Endodermal cell (in vitro differentiated cells): ENCODE data around the gene ARL3. TPM values are rescaled to one million over a fixed set of nuclear protein-coding genes. Genes with fewer than 3 reads are reported as not detected.

Experiments
- DNase-seq: peaks from one replicate; pipeline ENCODE4 v3.0.0-alpha.2; 2017
- H3K27ac ChIP-seq: 2 replicates; pipeline ENCODE4 v1.5.1; 2013; ENCODE audit warnings: mild to moderate bottlenecking, low read depth, low read length, moderate library complexity
- H3K27me3 ChIP-seq: 2 replicates; pipeline ENCODE4 v1.6.1; 2013; ENCODE audit warnings: mild to moderate bottlenecking, low read length, moderate library complexity; ENCODE audit not compliant: insufficient read depth, control insufficient read depth, poor library complexity, severe bottlenecking
- H3K36me3 ChIP-seq: 2 replicates; pipeline ENCODE4 v1.7.0; 2013; ENCODE audit warnings: mild to moderate bottlenecking, low read length, moderate library complexity; ENCODE audit not compliant: control insufficient read depth, insufficient read depth
- H3K4me1 ChIP-seq: one replicate; pipeline ENCODE4 v1.7.0; 2013; ENCODE audit warnings: low read length; ENCODE audit not compliant: control insufficient read depth, insufficient read depth
- H3K4me3 ChIP-seq: 2 replicates; pipeline ENCODE4 v1.5.1; 2013; ENCODE audit warnings: mild to moderate bottlenecking, low read length, moderate library complexity
- H3K9ac ChIP-seq: 2 replicates; pipeline ENCODE4 v1.6.1; 2013; ENCODE audit warnings: mild to moderate bottlenecking, low read length, moderate library complexity; ENCODE audit not compliant: poor library complexity, severe bottlenecking; ENCODE audit errors: extremely low read depth
- H3K9me3 ChIP-seq: 2 replicates; pipeline ENCODE4 v1.6.1; 2013; ENCODE audit warnings: mild to moderate bottlenecking, low read length, moderate library complexity; ENCODE audit not compliant: control insufficient read depth
- H3K27ac Mint-ChIP-seq: 2 replicates; pipeline ENCODE4 v1.8.0; 2020; ENCODE audit warnings: mixed read lengths
- H3K27me3 Mint-ChIP-seq: 2 replicates; pipeline ENCODE4 v1.8.0; 2021; ENCODE audit warnings: mild to moderate bottlenecking, mixed read lengths; ENCODE audit not compliant: insufficient read depth
- H3K36me3 Mint-ChIP-seq: 2 replicates; pipeline ENCODE4 v1.8.0; 2020; ENCODE audit warnings: low read depth, mixed read lengths
- H3K4me1 Mint-ChIP-seq: 2 replicates; pipeline ENCODE4 v1.8.0; 2020; ENCODE audit warnings: mixed read lengths
- H3K4me3 Mint-ChIP-seq: 2 replicates; pipeline ENCODE4 v1.8.0; 2020; ENCODE audit warnings: mild to moderate bottlenecking, moderate library complexity, mixed read lengths
- H3K9me3 Mint-ChIP-seq: 2 replicates; pipeline ENCODE4 v1.8.0; 2020; ENCODE audit warnings: mild to moderate bottlenecking, mixed read lengths
- CTCF ChIP-seq: fragments of 200-600 bp; sonication (generic); conservative IDR thresholded peaks from 2 replicates; pipeline ENCODE4 v1.5.0; 2021; ENCODE audit warnings: antibody characterized with exemption, mild to moderate bottlenecking
- WGBS, 2 experiments: methylation state at CpG; one replicate each; pipeline versions ENCODE4 v1.1.5 to v1.1.7; 2013; ENCODE audit warnings: missing lambda C conversion rate in 2 of 2, mixed read lengths in 1 of 2; ENCODE audit not compliant: insufficient coverage in 1 of 2, insufficient read length in 1 of 2; 5-methylcytosine and 5-hydroxymethylcytosine counted together
- total RNA-seq, 2 donors: library from RNA; stranded (reverse); fragmentation: NEBNext Ultra II Directional in 1 of 2; extraction: Animal tissue kit (Norgen Biotek cat#: 25700) in 1 of 2; gene quantifications; 2 replicates in 1 of 2; 3 replicates in 1 of 2; pipeline ENCODE4 v1.2.1, GENCODE V29; 2021

ARL3 gene
- total RNA-seq, 2 donors from 2014 or later, result 20.3 to 25.6 TPM

DNA sequence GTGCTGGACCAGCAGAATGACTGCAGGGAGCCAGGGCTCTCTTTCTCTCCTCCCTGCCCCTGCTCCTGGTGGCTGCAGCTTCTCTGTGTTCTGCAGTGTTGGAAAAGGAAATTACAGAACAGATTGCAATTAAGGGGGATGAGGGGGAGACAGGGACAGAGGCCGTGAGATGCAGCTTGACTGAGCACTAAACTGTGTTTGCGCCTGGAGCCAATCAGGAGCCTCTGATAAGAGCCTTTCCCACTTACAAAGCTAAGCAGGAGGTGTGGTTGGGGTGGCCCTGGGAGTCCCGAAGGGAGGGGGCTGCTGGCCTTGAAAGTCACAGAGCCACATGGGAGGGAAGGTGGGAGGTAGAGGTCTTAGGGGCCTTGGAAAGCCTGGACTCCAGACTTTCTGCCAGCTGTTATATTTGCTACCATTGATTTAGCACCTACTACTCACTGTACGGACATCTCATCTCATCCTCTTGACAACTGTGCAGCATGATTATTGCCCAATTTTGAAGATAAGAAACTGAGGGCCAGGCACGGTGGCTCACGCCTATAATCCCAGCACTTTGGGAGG lies 43.2 kb downstream of the ARL3 start:
- H3K4me1 Mint-ChIP-seq, result peaks cover 35% of the 10 kb centered on the region
- no peaks in the 10 kb centered on the region for H3K9me3 Mint-ChIP-seq
- WGBS, 2 experiments, result 64 to 94% methylated on average over 3 to 6 of the region's 6 CpGs
- Histone ChIP-seq H3K4me3 (no peak overlapping the region), H3K27ac (no peak overlapping the region), H3K9ac (no peak overlapping the region), H3K9me3 (no peaks in the 10 kb centered on the region), H3K4me1 (peaks cover 16% of the 10 kb centered on the region), H3K27me3 (no peaks in the 10 kb centered on the region), H3K36me3 (no peaks in the 10 kb centered on the region)
- peak; percentile 74 for DNase-seq
- TF ChIP-seq CTCF, result no peak
- peak overlapping the region; percentile 13 for H3K4me3 Mint-ChIP-seq
- no peaks in the 10 kb centered on the region for H3K36me3 Mint-ChIP-seq
- H3K27me3 Mint-ChIP-seq, result no peaks in the 10 kb centered on the region
- peak overlapping the region; percentile 23 for H3K27ac Mint-ChIP-seq

GRCh38 chr10:102670065-102670670 lies 44.0 kb downstream of the ARL3 start:
- no peak overlapping the region for H3K4me3 ChIP-seq
- H3K36me3 Mint-ChIP-seq, result no peaks in the 10 kb centered on the region
- H3K9me3 ChIP-seq, result no peaks in the 10 kb centered on the region
- H3K4me1 ChIP-seq, result peaks cover 11% of the 10 kb centered on the region
- H3K27ac Mint-ChIP-seq, result no peak overlapping the region
- no peaks in the 10 kb centered on the region for H3K27me3 ChIP-seq
- TF ChIP-seq CTCF, result no peak
- WGBS, 2 experiments, result 84 to 91% methylated on average over 9 of the region's 9 CpGs
- peaks cover 27% of the 10 kb centered on the region for H3K4me1 Mint-ChIP-seq
- no peak overlapping the region for H3K9ac ChIP-seq
- DNase-seq, result peak; percentile 49
- no peaks in the 10 kb centered on the region for H3K36me3 ChIP-seq
- no peak overlapping the region for H3K27ac ChIP-seq
- no peaks in the 10 kb centered on the region for H3K27me3 Mint-ChIP-seq
- H3K4me3 Mint-ChIP-seq, result no peak overlapping the region
- H3K9me3 Mint-ChIP-seq, result no peaks in the 10 kb centered on the region

DNA sequence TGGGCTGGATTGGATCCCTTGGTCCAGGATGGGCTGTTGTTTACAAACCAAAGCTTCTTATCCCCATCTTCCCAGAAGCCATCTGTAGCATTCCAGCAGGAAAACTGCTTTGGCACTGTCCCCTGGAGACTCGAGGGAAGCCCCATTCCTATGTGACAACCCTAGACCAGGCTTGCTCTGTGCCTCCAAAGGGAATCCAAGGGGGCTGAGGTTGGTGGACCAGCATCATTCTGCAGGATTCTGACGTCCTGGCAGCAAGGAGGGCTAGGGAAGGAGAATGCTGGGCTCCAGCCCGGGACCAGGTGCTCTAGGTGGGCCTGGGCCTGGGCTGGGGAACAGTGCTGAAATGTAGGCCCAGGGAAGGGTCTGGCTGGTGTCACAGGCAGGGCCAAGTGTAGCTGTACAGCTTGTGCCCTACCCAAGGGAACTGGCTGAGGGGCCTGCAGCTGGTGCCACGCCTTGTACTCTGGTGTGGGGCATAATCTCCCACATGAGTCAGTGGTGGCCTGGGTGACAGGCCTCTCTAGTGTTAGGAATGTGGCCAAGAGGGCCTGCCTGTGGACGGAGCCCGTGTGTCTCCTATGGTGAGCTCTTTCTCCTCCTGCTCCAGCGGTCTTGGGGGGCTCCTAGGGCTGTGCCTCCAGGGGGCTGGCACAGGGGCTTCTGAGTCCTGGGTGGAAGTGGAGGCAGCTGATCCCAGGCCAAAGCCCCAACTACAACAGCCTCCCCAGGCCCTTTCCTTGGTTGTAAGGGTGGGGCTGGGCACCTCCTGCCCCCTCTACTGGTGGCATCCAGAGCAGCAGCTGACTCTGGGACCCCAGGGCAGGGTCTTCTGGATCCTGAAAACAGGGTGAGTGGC lies 44.8 kb downstream of the ARL3 start:
- H3K9ac ChIP-seq, result no peak overlapping the region
- Mint-ChIP-seq H3K4me1 (peaks cover 20% of the 10 kb centered on the region), H3K27me3 (no peaks in the 10 kb centered on the region), H3K27ac (no peak overlapping the region), H3K4me3 (no peak overlapping the region), H3K9me3 (no peaks in the 10 kb centered on the region), H3K36me3 (no peaks in the 10 kb centered on the region)
- DNase-seq, result peak; percentile 77
- H3K4me1 ChIP-seq, result peaks cover 5% of the 10 kb centered on the region
- TF ChIP-seq CTCF, result peak; percentile 70
- 71 to 82% methylated on average over 4 to 7 of the region's 7 CpGs for WGBS, 2 experiments
- no peak overlapping the region for H3K4me3 ChIP-seq
- H3K9me3 ChIP-seq, result no peaks in the 10 kb centered on the region
- H3K27ac ChIP-seq, result peak overlapping the region; percentile 60
- H3K27me3 ChIP-seq, result no peaks in the 10 kb centered on the region
- H3K36me3 ChIP-seq, result no peaks in the 10 kb centered on the region
